C4-2B (cell line): ENCODE data around the gene GATA2.

Source experiments
- ZFX ChIP-seq: fragments of 450-650 bp; IDR thresholded peaks from 2 replicates; pipeline ENCODE4 v1.6.1; 2017
- TF ChIP-seq, protein P1 (sequence below): fragments of 450-650 bp; conservative IDR thresholded peaks from 2 replicates; pipeline ENCODE4 v1.5.1; 2017; ENCODE audit warnings: mild to moderate bottlenecking

DNA sequence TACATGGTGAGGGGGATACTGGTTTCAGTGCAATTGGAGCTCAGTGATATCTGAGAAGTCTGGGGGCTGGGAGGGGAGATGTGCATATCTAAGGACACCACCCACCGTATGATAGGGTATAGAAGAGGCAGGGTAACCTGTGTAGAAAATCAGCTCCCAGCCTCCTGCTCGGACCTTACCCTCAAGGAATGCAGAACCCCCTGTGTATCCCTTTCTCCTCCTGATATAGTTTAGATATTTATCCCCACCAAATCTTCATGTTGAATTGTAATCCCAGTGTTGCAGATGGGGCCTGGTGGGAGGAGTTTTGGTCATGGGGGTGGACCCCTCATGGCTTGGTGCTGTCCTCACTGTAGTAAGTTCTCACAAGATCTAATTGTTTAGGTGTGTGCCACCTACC is 48.2 kb upstream of the GATA2 start:
- TF ChIP-seq, protein P1, sequence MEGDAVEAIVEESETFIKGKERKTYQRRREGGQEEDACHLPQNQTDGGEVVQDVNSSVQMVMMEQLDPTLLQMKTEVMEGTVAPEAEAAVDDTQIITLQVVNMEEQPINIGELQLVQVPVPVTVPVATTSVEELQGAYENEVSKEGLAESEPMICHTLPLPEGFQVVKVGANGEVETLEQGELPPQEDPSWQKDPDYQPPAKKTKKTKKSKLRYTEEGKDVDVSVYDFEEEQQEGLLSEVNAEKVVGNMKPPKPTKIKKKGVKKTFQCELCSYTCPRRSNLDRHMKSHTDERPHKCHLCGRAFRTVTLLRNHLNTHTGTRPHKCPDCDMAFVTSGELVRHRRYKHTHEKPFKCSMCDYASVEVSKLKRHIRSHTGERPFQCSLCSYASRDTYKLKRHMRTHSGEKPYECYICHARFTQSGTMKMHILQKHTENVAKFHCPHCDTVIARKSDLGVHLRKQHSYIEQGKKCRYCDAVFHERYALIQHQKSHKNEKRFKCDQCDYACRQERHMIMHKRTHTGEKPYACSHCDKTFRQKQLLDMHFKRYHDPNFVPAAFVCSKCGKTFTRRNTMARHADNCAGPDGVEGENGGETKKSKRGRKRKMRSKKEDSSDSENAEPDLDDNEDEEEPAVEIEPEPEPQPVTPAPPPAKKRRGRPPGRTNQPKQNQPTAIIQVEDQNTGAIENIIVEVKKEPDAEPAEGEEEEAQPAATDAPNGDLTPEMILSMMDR = no peak
- TF ChIP-seq ZFX = no peak
